Measurements from ENCODE around the gene ABCA13.

Gene ABCA13

DNA sequence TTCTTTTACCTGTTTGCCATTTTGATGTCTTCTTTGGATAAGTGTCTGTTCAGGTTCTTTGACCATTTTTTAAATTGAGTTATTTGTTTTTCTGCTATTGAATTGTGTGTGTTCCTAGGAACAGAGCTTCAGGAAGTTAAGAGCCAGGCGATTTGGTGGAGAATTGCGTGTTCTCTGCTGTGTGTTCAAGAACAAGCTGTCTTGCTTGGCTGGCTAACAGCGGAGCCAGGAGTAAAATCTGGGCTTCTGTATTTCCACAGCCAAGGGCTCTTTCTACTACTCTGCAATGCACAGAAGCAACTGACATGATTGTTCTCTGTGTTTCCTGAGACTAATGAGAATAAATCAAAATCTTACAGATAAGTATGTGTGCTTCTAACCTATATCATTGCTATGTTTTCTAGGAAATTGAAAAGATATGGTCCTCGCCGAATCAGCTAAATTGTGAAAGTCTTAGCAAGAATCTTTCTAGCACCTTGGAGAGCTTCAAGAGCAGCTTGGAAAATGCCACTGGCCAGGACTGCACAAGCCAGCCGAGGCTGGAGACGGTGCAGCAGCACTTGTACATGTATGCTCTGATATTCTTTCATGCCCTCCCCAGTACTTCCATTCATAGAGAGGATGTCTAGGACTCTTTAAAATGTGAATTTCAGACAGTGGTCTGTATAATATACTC lies 124.2 kb downstream of the ABCA13 start:
- Mint-ChIP-seq H3K4me1 (no peaks in the 10 kb centered on the region), H3K27me3 (peaks cover 10% of the 10 kb centered on the region), H3K9me3 (no peaks in the 10 kb centered on the region), H3K27ac (ENCODE audit: low read depth) (no peak overlapping the region), H3K4me3 (no peak overlapping the region), H3K36me3 (ENCODE audit: insufficient read depth) (no peaks in the 10 kb centered on the region)
- DNase-seq (ENCODE audit: low spot score in 2 of 2) (no peak), ATAC-seq (replicated peaks; ENCODE audit: extremely low read depth, poor library complexity, severe bottlenecking) (no peak)

DNA sequence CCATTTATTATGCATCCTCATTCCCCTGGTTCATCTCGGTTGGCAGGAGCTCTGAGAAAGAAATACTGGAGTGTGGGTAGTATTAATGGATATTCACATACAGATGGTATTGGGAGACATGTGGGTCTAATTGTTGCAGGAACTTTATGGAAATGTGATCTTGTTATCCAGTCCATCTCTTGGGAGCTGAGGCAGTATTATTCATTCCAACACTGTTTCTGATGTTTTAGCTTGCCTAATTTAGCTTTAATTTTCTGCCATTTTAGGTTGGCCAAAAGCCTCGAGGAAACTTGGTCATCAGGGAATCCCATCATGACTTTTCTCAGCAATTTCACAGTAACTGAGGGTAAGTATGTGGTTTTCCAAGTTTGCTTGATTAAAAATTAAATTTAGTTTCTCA lies 125.7 kb downstream of the ABCA13 start:
- DNase-seq (ENCODE audit: low spot score in 2 of 2) = no peak
- no peak for ATAC-seq (replicated peaks; ENCODE audit: extremely low read depth, poor library complexity, severe bottlenecking)
- no peak overlapping the region for H3K4me3 Mint-ChIP-seq
- H3K36me3 Mint-ChIP-seq (ENCODE audit: insufficient read depth) = no peaks in the 10 kb centered on the region
- H3K27me3 Mint-ChIP-seq = peaks cover 10% of the 10 kb centered on the region
- H3K4me1 Mint-ChIP-seq = no peaks in the 10 kb centered on the region
- no peak overlapping the region for H3K27ac Mint-ChIP-seq (ENCODE audit: low read depth)
- H3K9me3 Mint-ChIP-seq = no peaks in the 10 kb centered on the region

GRCh38 chr7:48298779-48299178 lies 127.5 kb downstream of the ABCA13 start:
- H3K4me1 Mint-ChIP-seq = no peaks in the 10 kb centered on the region
- H3K27me3 Mint-ChIP-seq = no peaks in the 10 kb centered on the region
- no peak overlapping the region for H3K4me3 Mint-ChIP-seq
- H3K9me3 Mint-ChIP-seq = no peaks in the 10 kb centered on the region
- ATAC-seq (replicated peaks; ENCODE audit: extremely low read depth, poor library complexity, severe bottlenecking) = no peak
- H3K36me3 Mint-ChIP-seq (ENCODE audit: insufficient read depth) = no peaks in the 10 kb centered on the region
- H3K27ac Mint-ChIP-seq (ENCODE audit: low read depth) = no peak overlapping the region
- DNase-seq (ENCODE audit: low spot score in 2 of 2) = no peak

DNA sequence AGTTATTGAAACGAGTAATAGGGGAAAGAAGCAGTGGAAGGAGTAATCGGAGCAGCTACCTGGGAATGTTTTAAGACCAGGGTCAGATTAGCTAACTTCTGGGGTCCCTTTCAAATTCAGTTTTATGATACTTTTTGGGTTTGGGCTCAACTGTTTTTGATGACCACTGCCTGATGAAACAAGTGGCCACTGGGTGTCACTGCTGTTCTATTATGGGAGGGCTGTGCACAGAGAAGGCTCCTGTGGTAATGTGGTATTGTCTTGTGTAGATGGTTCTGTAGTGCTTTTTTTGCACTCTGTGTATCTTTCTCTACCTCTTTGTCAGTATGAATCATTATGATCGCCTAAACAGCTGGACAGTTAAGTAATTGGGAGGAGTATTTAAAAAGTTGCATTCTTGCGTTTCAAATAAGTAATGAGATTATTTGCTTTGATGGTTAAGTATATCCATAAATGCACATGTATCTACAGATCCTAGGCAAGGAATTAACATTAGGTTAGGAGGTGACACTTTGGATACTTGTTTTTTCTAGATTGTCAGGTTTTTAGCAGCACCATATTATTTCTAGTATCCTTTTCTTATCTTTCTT lies 128.4 kb downstream of the ABCA13 start:
- H3K27me3 Mint-ChIP-seq = peaks cover 4% of the 10 kb centered on the region
- H3K4me3 Mint-ChIP-seq = no peak overlapping the region
- no peaks in the 10 kb centered on the region for H3K9me3 Mint-ChIP-seq
- no peak for DNase-seq (ENCODE audit: low spot score in 2 of 2)
- ATAC-seq (replicated peaks; ENCODE audit: extremely low read depth, poor library complexity, severe bottlenecking) = no peak
- H3K36me3 Mint-ChIP-seq (ENCODE audit: insufficient read depth) = no peaks in the 10 kb centered on the region
- H3K27ac Mint-ChIP-seq (ENCODE audit: low read depth) = no peak overlapping the region
- H3K4me1 Mint-ChIP-seq = no peaks in the 10 kb centered on the region

GRCh38 chr7:48300301-48300700 lies 129.0 kb downstream of the ABCA13 start:
- DNase-seq (ENCODE audit: low spot score in 2 of 2) = no peak
- Mint-ChIP-seq H3K4me1 (no peaks in the 10 kb centered on the region), H3K4me3 (no peak overlapping the region), H3K36me3 (ENCODE audit: insufficient read depth) (no peaks in the 10 kb centered on the region), H3K27me3 (peaks cover 10% of the 10 kb centered on the region), H3K9me3 (no peaks in the 10 kb centered on the region), H3K27ac (ENCODE audit: low read depth) (no peak overlapping the region)
- no peak for ATAC-seq (replicated peaks; ENCODE audit: extremely low read depth, poor library complexity, severe bottlenecking)

DNA sequence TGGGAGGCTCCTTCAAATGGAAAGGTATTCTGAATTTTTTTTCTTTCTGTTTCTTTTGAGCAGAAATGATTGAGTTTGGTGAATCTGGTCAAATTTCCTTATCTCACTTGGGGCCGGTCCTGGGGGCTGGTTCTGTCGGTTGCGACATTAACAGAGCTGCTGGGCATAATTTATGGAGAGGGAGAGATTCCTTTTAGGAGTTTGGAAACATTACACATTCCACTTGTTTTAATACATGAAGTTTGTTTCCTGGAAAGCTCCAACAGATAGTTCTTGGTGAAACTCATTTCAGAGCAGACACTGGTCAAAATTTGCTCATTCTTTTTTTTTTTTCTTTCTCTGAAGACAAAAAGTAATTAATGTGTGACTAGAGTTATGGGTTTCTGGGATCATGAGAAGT lies 129.9 kb downstream of the ABCA13 start:
- Mint-ChIP-seq H3K9me3 (no peaks in the 10 kb centered on the region), H3K27me3 (peaks cover 16% of the 10 kb centered on the region), H3K4me3 (no peak overlapping the region), H3K4me1 (no peaks in the 10 kb centered on the region), H3K36me3 (ENCODE audit: insufficient read depth) (no peaks in the 10 kb centered on the region), H3K27ac (ENCODE audit: low read depth) (no peak overlapping the region)
- no peak for ATAC-seq (replicated peaks; ENCODE audit: extremely low read depth, poor library complexity, severe bottlenecking)
- DNase-seq (ENCODE audit: low spot score in 2 of 2) = no peak

DNA sequence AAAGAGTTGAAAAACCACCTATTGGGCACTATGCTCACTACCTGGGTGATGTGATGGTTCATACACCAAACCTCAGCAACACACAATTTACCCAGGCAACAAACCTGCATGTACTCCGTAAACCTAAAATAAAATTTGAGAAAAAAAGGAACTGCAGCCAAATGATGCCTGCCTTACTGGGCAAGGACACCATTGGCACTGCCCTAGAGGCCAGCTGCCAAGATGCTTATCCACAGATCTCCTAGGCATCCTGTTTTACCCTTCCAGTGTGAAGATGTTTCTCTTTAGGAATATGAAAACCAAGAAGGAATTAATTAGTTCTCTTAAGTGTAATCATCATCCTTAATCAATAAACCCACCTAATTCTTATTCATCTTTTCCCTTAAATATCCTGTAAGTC lies 133.4 kb downstream of the ABCA13 start:
- Mint-ChIP-seq H3K4me1 (no peaks in the 10 kb centered on the region), H3K27ac (ENCODE audit: low read depth) (no peak overlapping the region), H3K4me3 (no peak overlapping the region), H3K27me3 (peaks cover 16% of the 10 kb centered on the region), H3K9me3 (no peaks in the 10 kb centered on the region), H3K36me3 (ENCODE audit: insufficient read depth) (no peaks in the 10 kb centered on the region)
- no peak for DNase-seq (ENCODE audit: low spot score in 2 of 2)
- ATAC-seq (replicated peaks; ENCODE audit: extremely low read depth, poor library complexity, severe bottlenecking) = no peak

GRCh38 chr7:48305661-48306060 lies 134.4 kb downstream of the ABCA13 start:
- Mint-ChIP-seq H3K9me3 (no peaks in the 10 kb centered on the region), H3K4me3 (no peak overlapping the region), H3K27me3 (peaks cover 16% of the 10 kb centered on the region), H3K36me3 (ENCODE audit: insufficient read depth) (no peaks in the 10 kb centered on the region), H3K4me1 (no peaks in the 10 kb centered on the region), H3K27ac (ENCODE audit: low read depth) (no peak overlapping the region)
- no peak for ATAC-seq (replicated peaks; ENCODE audit: extremely low read depth, poor library complexity, severe bottlenecking)
- no peak for DNase-seq (ENCODE audit: low spot score in 2 of 2)

DNA sequence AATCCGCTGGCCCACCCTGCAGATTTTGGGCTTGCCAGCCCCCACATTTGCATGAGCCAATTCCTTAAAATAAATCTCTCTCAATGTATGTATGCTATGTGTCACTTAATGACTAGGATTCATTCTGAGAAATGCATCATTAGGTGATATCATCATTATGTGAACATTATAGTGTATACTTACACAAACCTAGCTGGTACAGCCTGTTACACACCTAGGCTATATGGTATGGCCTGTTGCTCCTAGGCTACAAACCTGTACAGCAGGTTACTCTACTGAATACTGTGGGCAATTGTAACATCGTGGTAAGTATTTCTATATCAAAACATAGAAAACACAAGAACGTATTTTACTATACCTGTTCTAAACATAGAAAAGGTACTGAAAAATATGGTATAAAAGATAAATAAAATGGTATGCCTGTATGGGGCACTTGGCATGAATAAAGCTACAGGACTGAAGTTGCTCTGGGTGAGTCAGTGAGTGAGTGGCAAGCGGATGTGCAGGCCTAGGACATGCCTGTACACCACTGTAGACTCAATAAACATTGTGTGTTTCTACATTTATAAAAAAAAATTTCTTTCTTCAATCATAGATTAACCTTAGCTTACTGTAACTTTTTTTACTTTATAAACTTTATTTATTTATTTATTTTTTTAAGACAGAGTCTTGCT lies 135.9 kb downstream of the ABCA13 start:
- Mint-ChIP-seq H3K9me3 (no peaks in the 10 kb centered on the region), H3K4me1 (no peaks in the 10 kb centered on the region), H3K36me3 (ENCODE audit: insufficient read depth) (no peaks in the 10 kb centered on the region), H3K4me3 (no peak overlapping the region), H3K27me3 (peaks cover 24% of the 10 kb centered on the region), H3K27ac (ENCODE audit: low read depth) (no peak overlapping the region)
- ATAC-seq (replicated peaks; ENCODE audit: extremely low read depth, poor library complexity, severe bottlenecking) (no peak), DNase-seq (ENCODE audit: low spot score in 2 of 2) (no peak)

GRCh38 chr7:48309720-48310119 lies 138.5 kb downstream of the ABCA13 start:
- Mint-ChIP-seq H3K4me3 (no peak overlapping the region), H3K4me1 (no peaks in the 10 kb centered on the region), H3K36me3 (ENCODE audit: insufficient read depth) (no peaks in the 10 kb centered on the region), H3K9me3 (no peaks in the 10 kb centered on the region), H3K27ac (ENCODE audit: low read depth) (no peak overlapping the region), H3K27me3 (peaks cover 20% of the 10 kb centered on the region)
- no peak for ATAC-seq (replicated peaks; ENCODE audit: extremely low read depth, poor library complexity, severe bottlenecking)
- DNase-seq (ENCODE audit: low spot score in 2 of 2) = no peak

- Mint-ChIP-seq H3K27ac (ENCODE audit: low read depth) (no peak overlapping the region), H3K4me3 (no peak overlapping the region)
Observed at GRCh38 chr7:48311464-48312100, 140.3 kb downstream of the ABCA13 start.

DNA sequence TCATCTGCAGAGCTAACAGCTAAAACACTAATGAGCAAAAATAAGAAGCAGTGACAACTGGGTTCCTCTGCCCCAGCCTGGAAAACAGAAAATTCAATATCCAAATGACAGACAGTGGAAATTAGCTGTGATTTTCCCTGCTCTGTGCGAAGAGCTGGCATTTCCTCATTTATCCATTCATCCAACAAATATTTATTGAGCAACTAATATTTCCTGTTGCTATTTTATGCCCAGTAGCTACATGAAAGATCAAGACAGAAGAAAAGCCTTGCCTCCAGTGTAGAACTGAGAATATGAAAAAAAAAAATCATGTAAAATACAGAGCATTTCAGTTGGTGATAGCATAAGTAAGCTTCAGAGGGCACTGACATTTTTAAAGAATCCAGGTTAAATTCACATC lies 140.9 kb downstream of the ABCA13 start:
- H3K4me1 Mint-ChIP-seq = no peaks in the 10 kb centered on the region
- peaks cover 8% of the 10 kb centered on the region for H3K27me3 Mint-ChIP-seq
- no peak overlapping the region for H3K4me3 Mint-ChIP-seq
- no peak for ATAC-seq (replicated peaks; ENCODE audit: extremely low read depth, poor library complexity, severe bottlenecking)
- no peaks in the 10 kb centered on the region for H3K9me3 Mint-ChIP-seq
- no peak for DNase-seq (ENCODE audit: low spot score in 2 of 2)
- H3K27ac Mint-ChIP-seq (ENCODE audit: low read depth) = no peak overlapping the region
- no peaks in the 10 kb centered on the region for H3K36me3 Mint-ChIP-seq (ENCODE audit: insufficient read depth)

More at GRCh38 chr7:48311464-48312100, 140.3 kb downstream of the ABCA13 start:
- no peak for DNase-seq (ENCODE audit: low spot score in 2 of 2)
- Mint-ChIP-seq H3K4me1 (no peaks in the 10 kb centered on the region), H3K27me3 (peaks cover 8% of the 10 kb centered on the region), H3K9me3 (no peaks in the 10 kb centered on the region), H3K36me3 (ENCODE audit: insufficient read depth) (no peaks in the 10 kb centered on the region)
- ATAC-seq (replicated peaks; ENCODE audit: extremely low read depth, poor library complexity, severe bottlenecking) = no peak

- no peaks in the 10 kb centered on the region for H3K9me3 Mint-ChIP-seq
- no peak overlapping the region for H3K27ac Mint-ChIP-seq (ENCODE audit: low read depth)
- H3K27me3 Mint-ChIP-seq = peaks cover 1% of the 10 kb centered on the region
- H3K4me3 Mint-ChIP-seq = no peak overlapping the region
- ATAC-seq (replicated peaks; ENCODE audit: extremely low read depth, poor library complexity, severe bottlenecking) (no peak), DNase-seq (ENCODE audit: low spot score in 2 of 2) (no peak)
- H3K36me3 Mint-ChIP-seq (ENCODE audit: insufficient read depth) = no peaks in the 10 kb centered on the region
- no peaks in the 10 kb centered on the region for H3K4me1 Mint-ChIP-seq
Observed at GRCh38 chr7:48316768-48317167, 145.5 kb downstream of the ABCA13 start.

Data from central memory CD8-positive, alpha-beta T cell (primary cell).